ENCODE data around the gene VEPH1. TPM values are rescaled to one million over a fixed set of nuclear protein-coding genes. Genes with fewer than 3 reads are reported as not detected.

Gene VEPH1
- total and polyA plus RNA-seq, 2 donors (not counting 1 experiment from before 2014, with no cell fraction given) = not detected

DNA sequence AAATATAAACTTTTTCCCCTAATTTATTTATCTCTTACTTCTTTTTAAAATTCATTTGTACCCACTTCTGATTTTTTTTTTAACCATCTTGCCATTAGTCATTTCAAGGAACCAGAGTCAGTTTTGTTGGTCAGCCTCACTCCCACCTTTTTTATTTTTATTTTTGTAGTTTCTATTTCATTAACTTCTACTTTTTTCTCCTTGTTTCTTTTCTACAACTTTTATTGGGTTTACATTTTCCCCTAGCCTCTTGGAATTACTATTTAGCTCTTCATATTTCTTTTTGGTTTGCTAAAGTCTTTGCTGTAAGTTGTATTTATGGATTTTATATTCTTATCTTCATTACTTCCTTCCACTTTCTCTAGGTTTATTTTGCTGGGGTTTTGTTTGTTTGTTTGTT is 13.7 kb upstream of the VEPH1 start:
- H4K20me1 ChIP-seq (ENCODE audit: control insufficient read depth, insufficient read depth, low read length, poor library complexity, severe bottlenecking) = no peaks in the 10 kb centered on the region
- ATAC-seq (ENCODE audit: low read depth) = no peak

DNA sequence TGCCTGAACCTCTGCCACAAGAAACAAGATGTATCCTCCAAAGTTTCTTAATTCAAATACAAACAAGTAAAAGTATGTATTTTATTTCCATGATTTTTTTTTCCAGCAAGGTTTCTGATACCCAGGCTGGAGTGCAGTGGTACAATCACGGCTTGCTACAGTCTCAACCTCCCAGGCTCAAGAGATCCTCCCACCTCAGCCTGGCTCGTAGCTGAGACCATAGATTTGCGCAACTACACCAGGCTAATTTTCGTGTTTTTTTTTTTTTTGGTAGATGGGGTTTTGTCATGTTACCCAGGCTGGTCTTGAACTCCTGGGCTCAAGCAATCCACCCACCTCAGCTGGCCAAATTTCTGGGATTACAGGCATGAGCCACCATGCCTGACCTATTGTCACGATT is 12.2 kb upstream of the VEPH1 start:
- Histone ChIP-seq H2AFZ (ENCODE audit: insufficient read depth, low read depth, low read length, poor library complexity, severe bottlenecking) (no peak overlapping the region), H3K4me3 (ENCODE audit: control extremely low read depth in 1 of 5, extremely low read depth in 1 of 5, insufficient read depth in 1 of 5, low read depth in 2 of 5, low read length in 4 of 5) (no peak overlapping the region), H3K27ac (ENCODE audit: low read length in 2 of 2) (no peak overlapping the region), H3K79me2 (ENCODE audit: control insufficient read depth, insufficient read depth, low read length) (no peaks in the 10 kb centered on the region), H3K4me1 (ENCODE audit: control insufficient read depth in 2 of 2, insufficient read depth in 2 of 2, low read length in 2 of 2) (no peaks in the 10 kb centered on the region), H3K27me3 (replicated peaks in 1 of 4; ENCODE audit: control extremely low read depth in 1 of 4, control insufficient read depth in 3 of 4, insufficient read depth in 4 of 4, low read length in 3 of 4) (no peaks in the 10 kb centered on the region), H3K4me2 (replicated peaks; ENCODE audit: low read depth, low read length, poor library complexity, severe bottlenecking) (no peak overlapping the region), H3K9ac (ENCODE audit: low read length) (no peak overlapping the region), H3K36me3 (replicated peaks in 1 of 2; ENCODE audit: control extremely low read depth in 1 of 2, control insufficient read depth in 1 of 2, extremely low read depth in 1 of 2, insufficient read depth in 2 of 2, low read length in 1 of 2) (no peaks in the 10 kb centered on the region), H3K9me3 (ENCODE audit: control extremely low read depth in 1 of 3, control insufficient read depth in 2 of 3, insufficient read depth in 1 of 3, low read length in 2 of 3) (peaks cover 0 to 3% (median 2%) of the 10 kb centered on the region in 3 donors), H4K20me1 (ENCODE audit: control insufficient read depth, insufficient read depth, low read length, poor library complexity, severe bottlenecking) (no peaks in the 10 kb centered on the region)
- no peaks in the 10 kb centered on the region for H3K27me3 Mint-ChIP-seq
- TF ChIP-seq, protein P1, sequence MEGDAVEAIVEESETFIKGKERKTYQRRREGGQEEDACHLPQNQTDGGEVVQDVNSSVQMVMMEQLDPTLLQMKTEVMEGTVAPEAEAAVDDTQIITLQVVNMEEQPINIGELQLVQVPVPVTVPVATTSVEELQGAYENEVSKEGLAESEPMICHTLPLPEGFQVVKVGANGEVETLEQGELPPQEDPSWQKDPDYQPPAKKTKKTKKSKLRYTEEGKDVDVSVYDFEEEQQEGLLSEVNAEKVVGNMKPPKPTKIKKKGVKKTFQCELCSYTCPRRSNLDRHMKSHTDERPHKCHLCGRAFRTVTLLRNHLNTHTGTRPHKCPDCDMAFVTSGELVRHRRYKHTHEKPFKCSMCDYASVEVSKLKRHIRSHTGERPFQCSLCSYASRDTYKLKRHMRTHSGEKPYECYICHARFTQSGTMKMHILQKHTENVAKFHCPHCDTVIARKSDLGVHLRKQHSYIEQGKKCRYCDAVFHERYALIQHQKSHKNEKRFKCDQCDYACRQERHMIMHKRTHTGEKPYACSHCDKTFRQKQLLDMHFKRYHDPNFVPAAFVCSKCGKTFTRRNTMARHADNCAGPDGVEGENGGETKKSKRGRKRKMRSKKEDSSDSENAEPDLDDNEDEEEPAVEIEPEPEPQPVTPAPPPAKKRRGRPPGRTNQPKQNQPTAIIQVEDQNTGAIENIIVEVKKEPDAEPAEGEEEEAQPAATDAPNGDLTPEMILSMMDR (IDR thresholded peaks at IDR 0.05) = no peak
- TF ChIP-seq EZH2 (IDR thresholded peaks at IDR 0.05; ENCODE audit: borderline replicate concordance, insufficient read depth, low read depth, low read length, poor library complexity, severe bottlenecking) = no peak
- ATAC-seq (ENCODE audit: low read depth) (no peak), DNase-seq (no peak)
- no peaks in the 10 kb centered on the region for H3K4me1 Mint-ChIP-seq
- 93% methylated on average over 2 of the region's 5 CpGs for WGBS (ENCODE audit: insufficient coverage)
- H3K9me3 Mint-ChIP-seq (ENCODE audit: insufficient read depth) = no peaks in the 10 kb centered on the region
- H3K4me3 Mint-ChIP-seq = no peak overlapping the region
- intact Hi-C loops (cut with micrococcal nuclease) = no loop called here
- no peak overlapping the region for H3K27ac Mint-ChIP-seq
- CTCF ChIA-PET = no interaction called here
- POLR2A ChIA-PET = no interaction called here

More for the DNA sequence above, 13.7 kb upstream of the VEPH1 start:
- no peaks in the 10 kb centered on the region for H3K79me2 ChIP-seq (ENCODE audit: control insufficient read depth, insufficient read depth, low read length)
- no peak overlapping the region for H3K9ac ChIP-seq (ENCODE audit: low read length)
- no peaks in the 10 kb centered on the region for H3K9me3 Mint-ChIP-seq (ENCODE audit: insufficient read depth)
- H3K36me3 ChIP-seq (replicated peaks in 1 of 2; ENCODE audit: control extremely low read depth in 1 of 2, control insufficient read depth in 1 of 2, extremely low read depth in 1 of 2, insufficient read depth in 2 of 2, low read length in 1 of 2) = no peaks in the 10 kb centered on the region
- no peak overlapping the region for H3K27ac Mint-ChIP-seq
- CTCF ChIA-PET = no interaction called here
- no peak overlapping the region for H3K4me3 ChIP-seq (ENCODE audit: control extremely low read depth in 1 of 5, extremely low read depth in 1 of 5, insufficient read depth in 1 of 5, low read depth in 2 of 5, low read length in 4 of 5)
- H3K27ac ChIP-seq (ENCODE audit: low read length in 2 of 2) = no peak overlapping the region
- no peak for DNase-seq
- no peaks in the 10 kb centered on the region for H3K4me1 Mint-ChIP-seq
- peaks cover 0 to 3% (median 2%) of the 10 kb centered on the region in 3 donors for H3K9me3 ChIP-seq (ENCODE audit: control extremely low read depth in 1 of 3, control insufficient read depth in 2 of 3, insufficient read depth in 1 of 3, low read length in 2 of 3)
- POLR2A ChIA-PET = no interaction called here
- intact Hi-C loops (cut with micrococcal nuclease) = no loop called here
- TF ChIP-seq, protein P1 (IDR thresholded peaks at IDR 0.05) = no peak
- no peak for TF ChIP-seq EZH2 (IDR thresholded peaks at IDR 0.05; ENCODE audit: borderline replicate concordance, insufficient read depth, low read depth, low read length, poor library complexity, severe bottlenecking)
- no peaks in the 10 kb centered on the region for H3K4me1 ChIP-seq (ENCODE audit: control insufficient read depth in 2 of 2, insufficient read depth in 2 of 2, low read length in 2 of 2)
- no peak overlapping the region for H3K4me3 Mint-ChIP-seq
- no peak overlapping the region for H2AFZ ChIP-seq (ENCODE audit: insufficient read depth, low read depth, low read length, poor library complexity, severe bottlenecking)
- H3K27me3 ChIP-seq (replicated peaks in 1 of 4; ENCODE audit: control extremely low read depth in 1 of 4, control insufficient read depth in 3 of 4, insufficient read depth in 4 of 4, low read length in 3 of 4) = no peaks in the 10 kb centered on the region
- H3K27me3 Mint-ChIP-seq = no peaks in the 10 kb centered on the region
- no peak overlapping the region for H3K4me2 ChIP-seq (replicated peaks; ENCODE audit: low read depth, low read length, poor library complexity, severe bottlenecking)

Data from B cell (primary cell).